ENCODE measurements around the gene EPHB6.

EPHB6 gene

DNA sequence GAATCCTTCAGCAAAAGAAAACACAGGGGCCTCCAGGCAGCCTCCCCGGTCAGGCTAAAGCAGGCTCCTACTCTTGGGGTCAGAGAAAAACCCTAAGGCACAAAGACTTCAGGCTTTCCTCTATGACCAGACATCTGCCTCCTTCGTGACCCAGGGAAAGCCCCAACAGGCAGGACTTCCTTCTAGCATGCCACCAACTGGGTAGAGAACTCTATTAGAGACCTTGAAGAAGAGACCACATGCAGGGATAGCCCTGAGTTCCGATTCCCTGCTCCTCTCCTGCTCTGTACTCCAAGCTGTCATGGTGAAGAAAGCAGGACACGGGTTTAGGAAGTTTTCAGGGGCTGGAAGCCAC is 29.4 kb downstream of the EPHB6 start:
- no peaks in the 10 kb centered on the region for H3K36me3 ChIP-seq (ENCODE audit: control insufficient read depth in 5 of 5, insufficient read depth in 5 of 5, low read length in 5 of 5)
- no peak overlapping the region for H3K9ac ChIP-seq (ENCODE audit: low read length in 5 of 5)
- H3K9me3 ChIP-seq (ENCODE audit: control insufficient read depth in 5 of 5, low read length in 5 of 5): no peaks in the 10 kb centered on the region
- peaks cover 0 to 2% (median 0%) of the 10 kb centered on the region in 5 donors for H3K4me1 ChIP-seq (ENCODE audit: control insufficient read depth in 5 of 5, insufficient read depth in 5 of 5, low read length in 5 of 5)
- H3K27ac ChIP-seq (ENCODE audit: low read depth, low read length): no peak overlapping the region
- H3K27me3 ChIP-seq (ENCODE audit: control insufficient read depth in 5 of 5, insufficient read depth in 4 of 5, low read length in 5 of 5): peaks cover 0 to 9% (median 4%) of the 10 kb centered on the region in 5 donors
- no peak overlapping the region for H3K4me3 ChIP-seq (ENCODE audit: low read depth in 1 of 5, low read length in 5 of 5)

DNA sequence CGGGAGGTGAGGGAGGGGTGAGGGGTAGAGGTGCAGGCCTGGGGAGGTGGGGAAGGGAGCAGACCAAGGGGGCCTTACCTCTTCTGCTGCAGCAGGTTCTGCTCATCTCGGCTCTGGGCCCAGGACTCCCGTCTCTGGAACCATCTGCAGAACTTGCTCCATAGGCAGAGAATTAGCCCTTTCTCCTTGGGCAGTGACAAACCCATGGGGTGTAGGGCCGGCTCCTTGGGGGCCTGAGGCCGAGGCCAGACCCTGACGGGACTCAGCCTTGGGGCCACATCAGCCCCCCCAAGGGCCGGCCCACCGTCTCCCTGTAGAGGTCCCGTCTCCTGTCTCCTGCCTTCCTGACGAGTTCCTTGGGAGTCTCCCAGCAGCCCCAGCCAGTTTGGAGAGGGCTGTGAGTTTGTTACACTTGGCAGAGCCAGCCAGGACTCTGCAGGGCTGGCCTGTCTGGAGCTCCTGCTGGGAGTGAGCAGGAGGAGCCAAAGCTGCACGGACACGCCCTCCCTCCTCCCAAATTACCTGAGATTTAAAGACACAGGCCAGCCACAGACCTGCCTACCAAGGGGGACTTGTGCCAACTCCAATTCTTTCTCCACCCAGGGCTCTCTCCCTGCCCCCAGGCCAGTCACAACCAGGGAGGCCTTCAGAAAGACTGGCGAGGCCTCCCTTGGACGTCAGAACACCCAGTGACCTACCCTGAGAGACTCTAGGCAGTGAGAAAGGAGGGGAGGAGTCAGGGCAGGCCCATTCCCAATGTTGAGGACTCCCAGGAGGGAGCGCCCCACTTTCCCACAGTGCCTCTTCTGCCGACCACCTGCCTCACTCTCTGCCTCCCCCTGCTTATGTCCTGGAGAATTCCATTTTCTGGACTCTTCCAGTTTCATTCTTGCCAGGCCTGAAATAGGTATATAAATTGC is 30.7 kb downstream of the EPHB6 start, which contains the start of gene TRPV6:
TRPV6 (minus strand) TSS at position 435 of the 920 bp plus-strand sequence.
- Histone ChIP-seq H3K27me3 (ENCODE audit: control insufficient read depth in 5 of 5, insufficient read depth in 4 of 5, low read length in 5 of 5) (peaks cover 0 to 7% (median 5%) of the 10 kb centered on the region in 5 donors), H3K36me3 (ENCODE audit: control insufficient read depth in 5 of 5, insufficient read depth in 5 of 5, low read length in 5 of 5) (no peaks in the 10 kb centered on the region), H3K9me3 (ENCODE audit: control insufficient read depth in 5 of 5, low read length in 5 of 5) (no peaks in the 10 kb centered on the region), H3K4me3 (ENCODE audit: low read depth in 1 of 5, low read length in 5 of 5) (no peak within 1 kb of the TSS), H3K9ac (ENCODE audit: low read length in 5 of 5) (no peak within 1 kb of the TSS), H3K27ac (ENCODE audit: low read depth, low read length) (no peak within 1 kb of the TSS), H3K4me1 (ENCODE audit: control insufficient read depth in 5 of 5, insufficient read depth in 5 of 5, low read length in 5 of 5) (peaks cover 0 to 2% (median 0%) of the 10 kb centered on the region in 5 donors)

DNA sequence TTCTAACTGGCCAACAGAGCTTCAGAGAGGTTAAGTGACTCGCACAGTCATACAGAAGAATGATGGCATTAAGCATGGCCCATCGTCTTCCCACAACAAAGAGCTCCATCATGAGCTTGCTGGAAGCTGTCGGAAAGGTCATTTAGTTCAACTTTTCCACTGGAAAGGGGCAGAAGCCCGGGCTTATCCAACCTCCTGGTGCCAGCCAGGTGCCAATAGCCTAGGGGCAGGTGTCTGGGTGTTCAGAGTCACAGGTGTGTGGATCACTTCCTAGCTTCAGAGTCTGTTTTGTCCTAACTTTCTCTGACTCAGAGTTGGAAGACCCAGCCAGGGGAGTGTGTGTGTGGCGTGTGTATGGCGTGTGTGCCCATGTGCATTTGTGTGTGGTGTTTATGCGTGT is 32.0 kb downstream of the EPHB6 start:
- no peak overlapping the region for H3K4me3 ChIP-seq (ENCODE audit: low read depth in 1 of 5, low read length in 5 of 5)
- no peak overlapping the region for H3K9ac ChIP-seq (ENCODE audit: low read length in 5 of 5)
- no peak overlapping the region for H3K27ac ChIP-seq (ENCODE audit: low read depth, low read length)
- no peaks in the 10 kb centered on the region for H3K9me3 ChIP-seq (ENCODE audit: control insufficient read depth in 5 of 5, low read length in 5 of 5)
- peaks cover 4 to 12% (median 8%) of the 10 kb centered on the region in 5 donors for H3K27me3 ChIP-seq (ENCODE audit: control insufficient read depth in 5 of 5, insufficient read depth in 4 of 5, low read length in 5 of 5)
- H3K36me3 ChIP-seq (ENCODE audit: control insufficient read depth in 5 of 5, insufficient read depth in 5 of 5, low read length in 5 of 5): no peaks in the 10 kb centered on the region
- peaks cover 0 to 2% (median 0%) of the 10 kb centered on the region in 5 donors for H3K4me1 ChIP-seq (ENCODE audit: control insufficient read depth in 5 of 5, insufficient read depth in 5 of 5, low read length in 5 of 5)

DNA sequence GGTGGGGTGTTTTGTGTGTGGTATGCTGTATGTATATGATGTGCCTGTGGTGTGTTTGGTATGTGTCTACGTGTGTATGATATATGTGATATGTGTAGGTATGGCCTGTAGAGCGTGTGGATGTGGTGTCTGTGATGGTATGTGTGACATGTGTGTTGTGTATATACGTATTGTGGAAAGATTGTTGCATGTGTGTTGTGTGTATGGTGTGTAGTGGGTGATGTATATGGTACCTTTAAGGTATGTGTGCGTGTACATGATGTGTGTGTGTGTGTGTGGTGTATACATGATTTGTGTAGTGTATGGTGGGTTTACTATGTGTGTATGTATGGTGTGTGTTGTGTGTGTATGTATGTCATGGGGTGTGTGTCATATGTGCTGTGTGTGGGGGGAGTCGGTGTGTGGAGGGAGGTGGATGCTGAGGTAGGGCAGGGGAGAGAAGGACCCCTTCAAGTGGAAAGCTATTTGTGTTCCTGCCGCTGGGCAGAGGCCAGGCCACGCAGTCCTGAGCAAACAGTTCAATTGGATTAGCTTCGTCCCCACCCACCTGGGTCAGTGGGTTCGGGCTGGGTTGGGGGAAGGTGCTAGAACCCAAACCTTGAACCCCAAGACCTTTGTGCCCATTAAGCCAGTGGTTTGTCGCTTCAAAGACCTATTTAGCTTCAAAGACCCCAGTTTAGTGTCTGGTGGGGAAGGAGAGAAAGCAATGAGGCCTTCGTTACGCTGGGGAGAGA is 32.6 kb downstream of the EPHB6 start:
- Histone ChIP-seq H3K27ac (ENCODE audit: low read depth, low read length) (no peak overlapping the region), H3K27me3 (ENCODE audit: control insufficient read depth in 5 of 5, insufficient read depth in 4 of 5, low read length in 5 of 5) (peaks cover 3 to 12% (median 8%) of the 10 kb centered on the region in 5 donors), H3K9ac (ENCODE audit: low read length in 5 of 5) (no peak overlapping the region), H3K9me3 (ENCODE audit: control insufficient read depth in 5 of 5, low read length in 5 of 5) (no peaks in the 10 kb centered on the region), H3K4me3 (ENCODE audit: low read depth in 1 of 5, low read length in 5 of 5) (no peak overlapping the region), H3K36me3 (ENCODE audit: control insufficient read depth in 5 of 5, insufficient read depth in 5 of 5, low read length in 5 of 5) (no peaks in the 10 kb centered on the region), H3K4me1 (ENCODE audit: control insufficient read depth in 5 of 5, insufficient read depth in 5 of 5, low read length in 5 of 5) (peaks cover 0 to 2% (median 0%) of the 10 kb centered on the region in 5 donors)

DNA sequence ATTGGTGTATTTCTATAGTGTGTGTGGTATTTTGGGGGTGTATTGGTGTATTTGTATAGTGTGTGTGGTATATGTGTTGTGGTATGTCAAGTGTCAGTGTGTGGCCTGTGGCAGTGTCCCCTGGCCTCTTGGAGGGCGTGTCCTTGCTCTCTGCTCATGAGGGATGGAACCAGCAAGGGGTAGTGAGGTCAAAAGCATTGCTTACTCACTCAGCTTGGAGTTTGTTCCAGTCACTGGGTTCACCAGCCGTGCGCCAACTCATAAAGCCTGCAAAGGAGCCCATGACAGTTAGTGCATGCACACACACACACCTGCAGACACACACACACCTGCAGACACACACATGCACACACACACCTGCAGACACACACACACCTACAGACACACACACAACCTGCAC is 34.9 kb downstream of the EPHB6 start:
- Histone ChIP-seq H3K4me1 (ENCODE audit: control insufficient read depth in 5 of 5, insufficient read depth in 5 of 5, low read length in 5 of 5) (peaks cover 0 to 2% (median 0%) of the 10 kb centered on the region in 5 donors), H3K27me3 (ENCODE audit: control insufficient read depth in 5 of 5, insufficient read depth in 4 of 5, low read length in 5 of 5) (peaks cover 3 to 11% (median 8%) of the 10 kb centered on the region in 5 donors), H3K9ac (ENCODE audit: low read length in 5 of 5) (no peak overlapping the region), H3K36me3 (ENCODE audit: control insufficient read depth in 5 of 5, insufficient read depth in 5 of 5, low read length in 5 of 5) (no peaks in the 10 kb centered on the region), H3K9me3 (ENCODE audit: control insufficient read depth in 5 of 5, low read length in 5 of 5) (no peaks in the 10 kb centered on the region), H3K4me3 (ENCODE audit: low read depth in 1 of 5, low read length in 5 of 5) (no peak overlapping the region), H3K27ac (ENCODE audit: low read depth, low read length) (no peak overlapping the region)

DNA sequence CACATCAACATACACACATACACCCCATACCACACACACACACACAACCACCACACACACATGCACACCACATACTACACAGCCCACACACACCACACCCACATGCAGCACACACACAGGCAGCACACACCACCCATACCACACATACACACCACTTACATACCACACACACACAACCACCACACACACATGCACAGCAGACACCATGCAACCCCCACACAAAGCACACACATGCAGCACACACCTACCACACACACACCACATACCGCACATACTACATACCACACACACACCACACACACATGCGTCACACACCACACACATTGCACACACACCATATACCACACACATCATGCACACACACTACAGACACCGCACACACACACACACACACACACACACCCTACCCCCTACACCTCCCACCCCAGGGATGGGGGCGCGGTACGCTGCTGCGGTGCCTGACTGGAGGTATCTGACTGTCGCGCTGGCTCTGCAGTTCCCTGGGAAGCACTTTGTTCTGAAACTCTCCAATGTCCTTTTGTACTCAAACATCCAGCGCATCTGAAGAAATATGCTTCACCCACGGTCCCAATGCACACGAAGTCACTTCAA is 36.1 kb downstream of the EPHB6 start:
- H3K4me1 ChIP-seq (ENCODE audit: control insufficient read depth in 5 of 5, insufficient read depth in 5 of 5, low read length in 5 of 5): no peaks in the 10 kb centered on the region
- H3K36me3 ChIP-seq (ENCODE audit: control insufficient read depth in 5 of 5, insufficient read depth in 5 of 5, low read length in 5 of 5): no peaks in the 10 kb centered on the region
- no peak overlapping the region for H3K9ac ChIP-seq (ENCODE audit: low read length in 5 of 5)
- H3K9me3 ChIP-seq (ENCODE audit: control insufficient read depth in 5 of 5, low read length in 5 of 5): no peaks in the 10 kb centered on the region
- H3K27ac ChIP-seq (ENCODE audit: low read depth, low read length): no peak overlapping the region
- H3K4me3 ChIP-seq (ENCODE audit: low read depth in 1 of 5, low read length in 5 of 5): no peak overlapping the region
- H3K27me3 ChIP-seq (ENCODE audit: control insufficient read depth in 5 of 5, insufficient read depth in 4 of 5, low read length in 5 of 5): peaks cover 3 to 12% (median 8%) of the 10 kb centered on the region in 5 donors

DNA sequence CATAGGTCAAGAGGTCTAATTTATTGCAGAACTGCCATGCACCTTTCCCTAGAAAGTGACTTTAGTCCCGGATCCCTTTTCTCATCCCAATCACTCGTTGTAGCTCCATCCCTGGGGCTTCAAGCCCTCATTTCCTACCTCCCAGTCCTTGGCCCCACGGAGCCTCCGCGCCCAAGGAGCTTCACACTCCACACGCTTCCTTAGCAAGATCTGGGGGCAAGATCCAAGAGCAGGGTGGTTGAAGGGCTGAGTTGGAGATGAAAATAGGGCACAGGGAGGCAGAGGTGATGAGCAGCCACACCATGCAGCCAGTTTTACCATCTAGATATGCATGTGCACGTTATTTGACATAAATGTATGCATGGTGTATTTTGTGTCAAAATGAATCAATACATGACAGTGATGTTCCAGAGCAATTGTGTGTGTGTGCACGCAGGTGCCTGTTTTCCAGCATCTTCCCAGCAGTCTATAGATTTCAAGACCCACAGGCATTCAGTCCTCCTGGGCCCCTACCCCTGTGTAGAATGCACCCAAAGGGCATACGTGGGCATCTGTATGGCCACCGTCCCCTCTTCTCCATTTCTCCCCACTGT is 36.7 kb downstream of the EPHB6 start:
- H3K9ac ChIP-seq (ENCODE audit: low read length in 5 of 5): no peak overlapping the region
- H3K36me3 ChIP-seq (ENCODE audit: control insufficient read depth in 5 of 5, insufficient read depth in 5 of 5, low read length in 5 of 5): no peaks in the 10 kb centered on the region
- no peaks in the 10 kb centered on the region for H3K9me3 ChIP-seq (ENCODE audit: control insufficient read depth in 5 of 5, low read length in 5 of 5)
- H3K27ac ChIP-seq (ENCODE audit: low read depth, low read length): no peak overlapping the region
- H3K4me3 ChIP-seq (ENCODE audit: low read depth in 1 of 5, low read length in 5 of 5): no peak overlapping the region
- H3K4me1 ChIP-seq (ENCODE audit: control insufficient read depth in 5 of 5, insufficient read depth in 5 of 5, low read length in 5 of 5): no peaks in the 10 kb centered on the region
- peaks cover 4 to 12% (median 8%) of the 10 kb centered on the region in 5 donors for H3K27me3 ChIP-seq (ENCODE audit: control insufficient read depth in 5 of 5, insufficient read depth in 4 of 5, low read length in 5 of 5)

DNA sequence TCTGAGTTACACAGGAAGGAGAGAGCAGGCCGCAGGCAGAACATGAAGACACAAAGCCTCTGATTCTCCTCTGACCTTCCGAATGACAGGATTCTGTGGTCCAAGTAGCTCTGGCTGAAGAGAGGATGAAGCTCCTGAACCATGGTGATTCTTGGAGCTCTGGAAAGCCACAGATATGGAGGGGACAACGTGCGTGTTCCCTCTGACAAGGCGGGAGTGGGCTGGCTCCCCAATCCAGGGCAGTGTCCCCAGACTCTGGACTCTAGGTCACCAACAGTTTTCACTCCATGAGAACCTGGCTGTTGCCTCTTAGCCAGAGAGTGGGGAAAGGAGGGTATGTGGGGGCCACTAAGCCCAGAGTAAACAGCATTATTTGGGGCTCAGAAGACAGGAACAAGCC is 38.1 kb downstream of the EPHB6 start:
- H3K36me3 ChIP-seq (ENCODE audit: control insufficient read depth in 5 of 5, insufficient read depth in 5 of 5, low read length in 5 of 5): no peaks in the 10 kb centered on the region
- no peak overlapping the region for H3K27ac ChIP-seq (ENCODE audit: low read depth, low read length)
- H3K4me1 ChIP-seq (ENCODE audit: control insufficient read depth in 5 of 5, insufficient read depth in 5 of 5, low read length in 5 of 5): no peaks in the 10 kb centered on the region
- no peak overlapping the region for H3K4me3 ChIP-seq (ENCODE audit: low read depth in 1 of 5, low read length in 5 of 5)
- peaks cover 6 to 13% (median 8%) of the 10 kb centered on the region in 5 donors for H3K27me3 ChIP-seq (ENCODE audit: control insufficient read depth in 5 of 5, insufficient read depth in 4 of 5, low read length in 5 of 5)
- no peak overlapping the region for H3K9ac ChIP-seq (ENCODE audit: low read length in 5 of 5)
- no peaks in the 10 kb centered on the region for H3K9me3 ChIP-seq (ENCODE audit: control insufficient read depth in 5 of 5, low read length in 5 of 5)

DNA sequence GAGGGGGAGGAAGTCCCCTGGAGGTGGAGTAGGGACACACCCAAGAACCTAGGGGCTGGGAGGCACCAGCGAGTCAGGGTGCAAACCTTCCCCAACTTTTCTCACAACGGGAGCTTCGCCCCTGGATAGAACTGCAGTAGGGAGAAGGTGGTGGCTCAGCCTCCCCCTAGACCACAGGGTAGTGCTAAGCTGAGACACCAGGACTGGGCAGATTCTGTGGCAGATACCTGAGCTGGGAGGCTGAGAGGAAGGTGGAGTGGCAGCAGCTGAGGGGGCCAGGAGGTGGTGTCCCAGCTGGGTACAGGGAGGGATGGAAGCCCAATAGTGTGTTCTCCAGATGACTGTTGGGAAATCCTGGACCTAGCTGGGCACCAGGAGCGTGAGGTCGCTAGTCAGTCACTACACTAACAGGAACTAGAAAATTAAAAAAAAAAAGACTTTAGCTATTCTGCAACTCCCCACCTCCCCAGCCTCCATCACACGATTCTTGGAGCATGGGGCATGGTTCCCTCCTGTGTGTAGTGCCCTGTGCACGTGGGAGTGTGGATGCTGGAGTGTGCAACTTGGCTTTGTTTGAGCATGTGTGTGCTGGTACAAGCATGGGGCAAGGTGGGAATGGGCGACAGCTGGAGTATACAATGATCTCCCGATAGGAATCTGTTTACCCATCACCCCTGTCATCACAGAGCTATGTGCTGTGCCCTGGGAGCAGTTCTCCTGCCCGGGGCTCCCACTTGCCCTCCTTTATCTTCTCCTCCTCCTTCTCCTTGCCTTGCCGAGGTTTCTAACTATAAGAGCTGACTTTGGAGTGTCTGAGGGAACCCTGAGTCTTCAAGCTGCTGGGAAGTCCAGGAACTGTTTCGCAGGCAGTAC is 39.5 kb downstream of the EPHB6 start:
- Histone ChIP-seq H3K9ac (ENCODE audit: low read length in 5 of 5) (no peak overlapping the region), H3K27ac (ENCODE audit: low read depth, low read length) (no peak overlapping the region), H3K9me3 (ENCODE audit: control insufficient read depth in 5 of 5, low read length in 5 of 5) (no peaks in the 10 kb centered on the region), H3K4me3 (ENCODE audit: low read depth in 1 of 5, low read length in 5 of 5) (no peak overlapping the region), H3K4me1 (ENCODE audit: control insufficient read depth in 5 of 5, insufficient read depth in 5 of 5, low read length in 5 of 5) (no peaks in the 10 kb centered on the region), H3K27me3 (ENCODE audit: control insufficient read depth in 5 of 5, insufficient read depth in 4 of 5, low read length in 5 of 5) (peaks cover 6 to 13% (median 12%) of the 10 kb centered on the region in 5 donors), H3K36me3 (ENCODE audit: control insufficient read depth in 5 of 5, insufficient read depth in 5 of 5, low read length in 5 of 5) (no peaks in the 10 kb centered on the region)

Data from subcutaneous abdominal adipose tissue (tissue), 5 donors.